HG03354 (cell line): ENCODE results near the gene ABCG1.

Experiments used
- ATAC-seq: cut with Tn5 transposase; IDR thresholded peaks from one replicate; pipeline ENCODE4 v1.9.1; 2021; ENCODE audit warnings: mild to moderate bottlenecking; ENCODE audit not compliant: unreplicated experiment, poor library complexity, severe bottlenecking

The ABCG1 gene

DNA sequence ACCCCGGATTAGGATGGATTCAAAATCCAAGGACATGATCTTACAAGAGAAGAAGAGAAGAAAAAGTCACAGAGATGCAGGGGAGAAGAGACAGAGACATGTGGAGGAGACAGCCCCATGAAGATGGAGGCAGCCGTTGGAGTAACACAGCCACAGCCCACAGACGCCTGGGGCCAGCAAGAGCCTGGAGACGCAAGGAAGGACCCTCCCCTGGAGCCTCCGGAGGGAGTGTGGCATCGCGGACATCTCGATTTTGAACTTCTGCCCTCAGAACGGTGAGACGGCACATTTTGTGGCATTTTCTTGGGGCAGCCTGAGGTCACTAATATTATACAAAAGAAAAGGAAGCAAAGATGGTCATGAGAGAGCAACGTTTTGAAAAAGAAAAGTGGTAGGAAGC is 28.8 kb downstream of the ABCG1 start:
- ATAC-seq: no peak

DNA sequence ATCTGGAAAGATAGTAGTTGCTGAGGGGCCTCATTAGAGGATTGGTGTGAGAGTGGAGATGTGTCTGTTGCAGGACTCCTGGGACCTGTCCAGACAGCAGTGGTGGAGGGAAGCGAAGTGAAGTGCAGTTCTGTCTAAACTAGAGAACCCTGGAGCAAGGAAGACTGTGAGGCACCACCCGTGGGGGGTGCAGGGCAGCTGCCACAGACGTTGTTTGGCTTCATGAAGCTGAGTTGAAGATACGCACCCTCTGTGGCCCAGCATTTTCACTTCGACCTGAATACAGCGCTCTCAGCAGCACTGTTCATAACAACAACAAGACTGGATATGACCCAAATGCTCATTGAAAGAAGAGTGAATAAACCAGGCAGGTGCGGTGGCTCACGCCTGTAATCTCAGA is 29.3 kb downstream of the ABCG1 start:
- ATAC-seq: no peak

DNA sequence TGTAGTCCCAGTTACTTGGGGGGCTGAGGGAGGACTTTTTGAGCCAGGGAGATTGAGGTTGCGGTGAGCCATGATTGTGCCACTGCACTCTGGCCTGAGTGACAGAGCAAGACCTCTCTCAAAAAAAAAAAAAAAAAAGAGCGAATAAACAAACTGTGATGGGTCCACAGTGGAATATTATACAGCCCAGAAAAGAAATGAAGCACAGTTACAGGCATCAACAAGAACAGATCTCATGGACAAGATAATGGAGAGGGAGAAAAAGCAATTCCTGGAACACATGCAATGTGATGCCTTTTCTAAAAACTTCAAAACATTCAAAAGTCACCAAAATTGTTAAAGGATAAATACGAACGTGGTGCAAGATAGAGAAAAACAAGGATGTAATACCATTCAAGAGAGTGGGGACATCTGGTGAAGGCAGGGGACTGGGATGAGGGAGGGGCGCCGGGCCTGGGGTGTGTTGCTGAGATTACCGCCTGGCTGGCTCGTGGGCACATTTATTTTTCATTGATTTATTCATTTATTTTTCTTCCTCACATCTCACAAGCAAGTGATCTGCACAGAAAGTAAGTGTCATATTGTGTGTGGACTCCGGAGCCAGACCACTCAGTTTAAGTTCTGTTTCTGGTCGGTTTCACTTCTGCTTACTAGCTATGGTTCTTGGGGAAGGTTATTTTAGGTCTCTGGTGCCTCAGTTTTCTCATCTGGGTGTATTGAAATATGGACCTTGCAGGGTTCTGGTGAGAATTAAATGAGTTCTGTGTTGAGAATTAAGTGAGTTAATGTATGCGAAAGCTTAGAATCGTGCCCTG is 30.1 kb downstream of the ABCG1 start:
- ATAC-seq: peak; percentile 79

DNA sequence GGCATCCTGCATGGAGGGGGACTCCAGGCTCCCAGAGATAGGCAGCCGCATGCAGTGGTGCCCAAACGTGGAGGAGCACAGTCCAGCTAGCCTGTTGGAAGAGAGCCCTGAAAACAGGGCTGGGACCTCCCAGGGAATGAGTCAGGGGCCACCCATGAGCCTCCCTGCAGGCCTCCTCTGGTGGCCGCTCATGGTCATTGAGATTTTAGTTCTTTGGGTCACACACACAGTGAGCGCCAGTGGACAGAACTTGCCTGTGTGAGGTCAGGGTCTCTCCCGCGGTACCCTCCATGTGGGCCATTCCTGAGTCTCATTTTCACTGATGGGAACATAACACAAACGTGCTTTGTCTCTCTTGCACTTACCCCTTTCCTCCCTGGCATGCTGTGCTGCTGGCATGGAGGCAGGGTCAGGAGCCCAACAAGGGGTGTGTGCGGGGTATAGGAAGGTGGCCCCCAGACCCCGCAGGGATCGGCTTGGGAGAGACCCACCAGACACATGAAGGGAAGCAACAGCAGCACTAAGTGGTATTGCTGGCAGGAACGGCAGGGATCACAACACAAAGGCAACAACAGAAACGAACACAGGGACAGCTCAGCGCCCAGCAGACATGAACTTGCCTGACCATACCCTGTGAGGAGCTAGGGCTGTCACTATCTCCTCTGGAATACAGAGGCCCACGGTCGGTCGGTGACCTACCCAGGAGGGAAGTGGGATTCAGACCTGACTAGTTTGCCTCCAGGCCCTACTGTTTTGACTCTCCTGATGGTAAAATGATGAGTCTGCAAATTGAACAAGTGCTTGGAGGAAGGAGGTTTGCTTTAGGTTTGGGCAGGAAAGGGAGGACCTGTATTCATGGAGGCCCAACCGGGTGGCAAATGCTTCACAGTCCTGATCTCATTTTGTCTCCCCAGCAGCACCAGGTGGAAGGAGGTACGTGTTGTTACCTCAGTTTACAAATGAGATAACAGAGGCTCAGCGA is 31.8 kb downstream of the ABCG1 start:
- ATAC-seq: no peak

DNA sequence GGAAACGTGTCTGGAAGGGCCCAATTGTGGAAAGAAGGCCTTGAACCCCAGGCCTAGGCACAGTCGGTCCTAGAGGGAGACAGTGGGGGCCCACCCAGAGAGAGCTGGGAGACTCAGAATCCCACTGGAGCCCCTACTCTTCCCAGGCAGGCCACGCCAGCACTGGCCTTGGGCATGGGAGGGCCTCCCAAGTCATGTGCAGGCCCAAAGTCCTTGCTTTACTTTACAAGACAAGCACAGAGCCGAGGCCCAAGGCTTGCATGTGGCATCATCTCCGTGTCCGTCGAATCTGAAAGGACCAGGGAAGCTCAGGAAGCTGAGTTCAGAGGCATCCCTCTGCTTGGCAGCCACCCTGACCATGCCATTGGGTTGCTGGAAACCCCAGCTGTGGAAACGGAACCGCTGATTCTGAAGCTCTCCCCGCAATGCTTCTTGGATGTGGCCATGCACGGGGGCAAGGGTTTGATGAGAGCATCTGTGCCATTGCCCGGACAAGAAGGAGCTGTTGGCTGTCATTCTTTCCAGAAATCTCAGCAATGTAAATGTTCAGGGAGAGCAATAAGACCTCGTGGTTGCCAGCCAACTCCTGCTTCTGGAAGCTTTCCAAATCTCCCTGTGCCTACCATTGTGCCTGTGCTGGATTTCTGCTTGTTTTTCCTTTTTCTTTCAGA is 32.8 kb downstream of the ABCG1 start:
- no peak for ATAC-seq

- no peak for ATAC-seq
Measured at GRCh38 chr21:42252325-42252654, 33.4 kb downstream of the ABCG1 start.

- no peak for ATAC-seq
Measured at GRCh38 chr21:42252778-42253340, 33.9 kb downstream of the ABCG1 start.

DNA sequence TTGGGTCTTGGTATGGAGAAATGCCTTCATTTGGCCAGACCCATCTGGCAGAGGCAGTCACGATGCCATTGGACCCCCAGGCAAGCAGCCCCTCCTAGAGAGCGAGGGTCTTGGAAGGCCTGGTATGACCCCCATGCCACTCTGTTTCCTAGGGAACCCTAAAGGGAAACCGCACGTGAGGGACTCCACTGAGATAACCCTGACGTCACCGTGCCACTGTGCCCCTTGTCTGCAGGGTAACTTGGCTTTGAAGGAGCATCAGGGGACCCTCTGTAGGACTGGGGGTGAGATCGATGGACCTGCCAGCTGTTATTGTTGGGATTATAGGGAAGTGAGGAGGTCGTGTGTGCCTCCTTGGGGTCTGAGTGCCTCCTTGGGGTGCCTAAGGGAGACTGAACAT is 34.5 kb downstream of the ABCG1 start:
- no peak for ATAC-seq

DNA sequence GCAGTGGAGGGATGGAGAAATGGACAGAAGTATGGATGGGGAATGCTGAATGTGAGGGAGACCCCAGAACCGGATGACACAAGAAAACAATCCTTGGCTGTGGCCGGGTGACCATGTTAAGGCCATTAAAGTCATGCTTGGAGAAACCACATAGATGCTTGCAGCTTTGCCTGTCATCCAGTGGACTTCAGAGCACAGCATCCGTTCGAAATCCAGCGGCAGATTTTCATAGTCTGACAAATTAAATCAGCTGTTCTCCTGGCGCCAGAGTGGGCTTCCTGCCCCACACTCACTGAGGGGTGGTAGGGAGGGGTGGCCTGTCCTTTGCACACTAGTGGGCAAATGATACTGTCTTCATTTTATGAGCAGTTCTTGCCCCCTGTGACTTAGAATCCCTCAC is 35.1 kb downstream of the ABCG1 start:
- ATAC-seq: no peak

DNA sequence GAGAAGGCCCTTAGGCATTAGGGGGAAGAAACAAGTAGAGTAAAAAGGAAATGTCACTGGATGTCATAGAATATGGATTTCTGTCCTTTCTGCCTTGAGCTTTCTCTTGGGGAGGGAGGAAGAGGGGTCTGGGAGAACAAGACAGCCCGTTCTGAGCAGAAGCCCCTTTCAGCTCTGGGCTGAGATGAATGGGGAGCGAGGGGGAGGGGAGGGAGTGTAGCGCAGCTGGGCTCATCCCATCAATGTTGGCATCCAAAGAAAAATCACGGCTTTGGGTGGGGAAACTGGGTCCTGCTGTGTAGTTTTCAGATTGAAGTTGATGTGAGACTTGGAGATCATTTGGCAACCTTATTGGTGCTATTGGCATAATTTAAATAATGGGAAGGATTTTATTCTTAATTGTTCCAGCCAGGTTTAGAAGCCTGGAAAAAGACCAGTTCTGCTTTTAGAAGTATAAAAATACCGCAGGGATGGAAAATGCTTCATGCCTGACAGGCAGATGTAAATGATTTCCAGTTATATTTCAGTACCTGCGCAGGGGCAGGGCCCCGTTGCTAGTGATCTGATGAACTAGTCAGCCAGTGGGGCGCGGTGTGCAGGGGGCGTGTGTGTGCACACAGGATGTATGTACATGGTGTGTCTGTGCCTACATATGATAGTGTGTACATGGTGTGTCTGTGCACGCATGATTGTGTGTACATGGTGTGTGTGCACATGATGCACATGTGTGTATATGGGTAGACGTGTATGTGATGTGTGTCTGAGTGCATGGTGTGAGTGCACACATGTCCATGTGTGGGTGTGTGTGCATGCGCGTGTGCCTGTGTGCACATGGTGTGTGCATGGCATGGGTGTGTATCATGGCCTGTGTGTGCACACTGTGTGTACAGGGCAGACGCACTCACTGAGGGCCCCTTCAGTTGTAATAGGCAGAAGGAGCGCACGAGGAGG is 36.0 kb downstream of the ABCG1 start:
- no peak for ATAC-seq

DNA sequence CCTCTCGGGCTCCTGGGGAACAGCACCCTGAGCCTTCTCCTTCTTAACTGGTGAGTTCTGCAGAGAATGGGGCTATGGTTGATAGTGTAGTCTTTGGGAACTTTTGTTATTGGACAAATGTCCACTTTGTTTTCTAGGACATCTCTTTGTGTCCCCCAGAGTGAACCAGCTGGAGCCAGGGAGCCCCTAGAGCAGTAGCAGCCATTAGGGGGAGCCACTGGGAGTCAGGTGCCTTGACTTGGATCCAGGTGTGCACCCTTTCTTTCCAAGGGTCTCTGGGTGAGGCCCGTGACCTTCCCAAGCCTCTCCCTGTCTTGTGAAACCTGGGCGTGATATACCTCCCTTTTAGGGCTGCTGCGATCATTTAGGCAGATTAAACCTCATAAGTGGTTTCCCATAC is 36.9 kb downstream of the ABCG1 start:
- ATAC-seq: no peak

DNA sequence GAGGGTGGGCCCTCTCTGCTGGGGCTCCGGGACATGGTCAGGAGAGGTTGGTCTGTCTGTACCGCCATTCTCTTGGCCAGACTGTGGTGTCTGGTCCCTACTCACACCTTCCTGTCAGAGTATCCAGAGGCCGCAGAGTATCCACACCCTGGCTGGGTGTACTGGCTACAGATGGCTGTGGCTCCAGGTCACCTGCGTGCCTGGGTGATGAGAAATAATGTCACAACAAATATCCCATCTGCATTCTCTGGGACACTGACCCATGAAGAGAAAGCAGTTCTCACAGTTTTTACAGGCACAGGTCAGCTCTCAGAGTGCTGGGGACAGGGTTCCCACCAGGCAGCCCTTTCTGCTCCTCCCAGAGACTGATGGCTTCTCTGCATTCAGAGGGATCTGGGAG is 37.4 kb downstream of the ABCG1 start:
- no peak for ATAC-seq

DNA sequence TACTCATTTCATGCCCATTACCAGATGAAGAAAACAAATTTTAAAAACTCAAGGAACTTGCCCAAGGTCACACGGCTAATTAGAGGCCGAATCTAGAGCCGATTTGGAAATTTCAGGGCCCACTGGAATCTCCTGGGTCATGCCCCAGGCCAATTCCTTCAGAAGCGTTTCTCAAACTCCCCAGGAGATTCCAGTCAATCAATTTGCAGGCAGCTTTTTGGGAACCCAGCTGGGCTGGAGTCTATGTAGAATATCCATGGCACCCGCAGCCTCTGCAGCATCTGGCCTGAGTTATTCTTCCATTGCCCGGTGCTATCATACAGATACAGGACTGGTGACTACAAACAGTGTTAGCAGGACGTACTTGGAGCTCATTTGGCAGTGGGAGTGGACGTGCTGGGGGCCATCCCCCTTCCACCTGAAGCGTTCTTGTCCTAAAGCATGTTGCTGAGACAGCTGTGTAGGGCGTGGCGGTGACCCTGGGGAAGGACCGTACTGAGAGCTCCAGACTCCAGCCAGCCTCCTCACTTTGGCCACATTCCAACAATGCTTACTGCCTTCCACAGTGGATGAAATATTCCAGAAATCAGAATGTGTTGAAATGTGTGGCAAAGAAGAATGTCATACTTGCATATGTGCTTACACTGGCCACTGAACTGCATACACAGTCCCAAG is 38.3 kb downstream of the ABCG1 start:
- ATAC-seq: no peak

- ATAC-seq: no peak
Measured at GRCh38 chr21:42258150-42258884, 39.4 kb downstream of the ABCG1 start.

DNA sequence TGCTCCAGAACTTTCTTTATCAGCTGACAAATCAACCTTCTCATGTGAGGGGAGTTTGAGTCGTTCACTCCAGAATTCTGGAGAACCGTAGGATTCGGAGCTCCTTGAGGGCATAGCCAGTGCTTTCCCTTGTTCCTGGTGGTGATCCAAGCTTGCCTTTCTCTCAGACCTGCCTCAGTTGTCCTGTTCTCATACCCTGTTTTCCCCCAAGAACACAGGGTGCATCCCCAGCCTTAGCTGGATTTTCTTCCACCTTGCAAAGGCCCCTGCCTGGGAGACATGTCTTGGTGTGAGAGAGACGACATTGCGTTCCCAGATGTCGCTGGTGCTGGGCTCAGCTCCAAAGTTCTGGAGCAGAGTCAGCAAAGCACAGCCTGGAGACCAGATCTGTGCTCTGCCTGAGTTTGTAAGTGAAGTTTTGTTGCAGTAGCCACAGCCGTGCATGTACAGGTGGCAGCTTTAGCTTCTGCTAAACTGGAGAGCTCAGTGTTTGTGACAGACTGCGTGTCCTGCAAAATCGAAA is 40.0 kb downstream of the ABCG1 start:
- ATAC-seq: no peak

GRCh38 chr21:42260121-42260520 is 41.2 kb downstream of the ABCG1 start:
- no peak for ATAC-seq

DNA sequence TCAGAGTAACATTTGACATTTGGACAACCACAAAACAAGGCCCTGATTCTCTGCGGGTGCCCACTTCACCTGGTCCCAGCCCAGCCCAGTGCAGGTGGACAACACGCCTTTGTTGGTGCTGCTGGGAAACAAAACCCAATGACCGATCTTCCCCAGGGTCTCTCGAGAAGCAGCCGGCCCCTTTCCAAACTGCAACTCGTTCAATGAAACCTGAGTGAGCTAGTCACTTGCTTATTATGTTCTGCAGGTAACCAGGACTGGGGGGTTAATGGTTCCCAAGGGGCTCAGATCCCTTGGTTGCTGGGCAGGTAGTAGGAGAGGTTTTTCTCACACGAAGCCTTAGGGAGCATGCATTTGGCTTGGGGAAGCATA is 42.9 kb downstream of the ABCG1 start:
- no peak for ATAC-seq

GRCh38 chr21:42262831-42263231 is 43.9 kb downstream of the ABCG1 start:
- no peak for ATAC-seq
